GM12874 (cell line): ENCODE results near the gene CCDC157.

Source experiments
- TF ChIP-seq, protein P1 (sequence below): IDR thresholded peaks from 2 replicates; pipeline ENCODE4 v1.5.1; 2011; ENCODE audit warnings: low read depth, mild to moderate bottlenecking, control low read depth, low read length, moderate library complexity; ENCODE audit not compliant: insufficient read depth

The CCDC157 gene

DNA sequence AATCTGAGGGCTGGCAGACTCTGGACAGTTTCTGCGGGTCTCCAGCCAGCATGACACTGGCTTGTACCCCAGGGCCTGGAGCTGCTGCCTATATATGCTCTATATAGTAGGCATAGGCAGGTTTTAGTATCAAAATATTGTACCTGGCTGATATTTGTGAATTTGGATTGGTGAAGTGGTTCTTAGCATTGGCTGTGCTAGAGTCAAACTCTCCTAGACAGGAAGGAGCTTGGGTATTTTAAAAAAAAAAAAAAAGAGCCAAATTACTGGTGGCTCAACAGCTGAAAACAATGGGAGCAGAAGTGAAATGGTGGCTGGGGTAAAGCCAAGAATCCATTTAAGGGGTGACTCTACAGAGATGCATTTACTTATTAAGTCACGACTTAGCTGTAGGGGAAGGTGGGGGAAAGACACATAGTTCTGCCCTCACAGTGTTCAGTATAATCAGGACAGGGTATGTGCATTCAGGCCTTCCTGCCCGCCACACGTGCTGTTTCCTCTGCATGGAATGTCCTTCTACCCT lies 57.8 kb downstream of the CCDC157 start:
- TF ChIP-seq, protein P1, sequence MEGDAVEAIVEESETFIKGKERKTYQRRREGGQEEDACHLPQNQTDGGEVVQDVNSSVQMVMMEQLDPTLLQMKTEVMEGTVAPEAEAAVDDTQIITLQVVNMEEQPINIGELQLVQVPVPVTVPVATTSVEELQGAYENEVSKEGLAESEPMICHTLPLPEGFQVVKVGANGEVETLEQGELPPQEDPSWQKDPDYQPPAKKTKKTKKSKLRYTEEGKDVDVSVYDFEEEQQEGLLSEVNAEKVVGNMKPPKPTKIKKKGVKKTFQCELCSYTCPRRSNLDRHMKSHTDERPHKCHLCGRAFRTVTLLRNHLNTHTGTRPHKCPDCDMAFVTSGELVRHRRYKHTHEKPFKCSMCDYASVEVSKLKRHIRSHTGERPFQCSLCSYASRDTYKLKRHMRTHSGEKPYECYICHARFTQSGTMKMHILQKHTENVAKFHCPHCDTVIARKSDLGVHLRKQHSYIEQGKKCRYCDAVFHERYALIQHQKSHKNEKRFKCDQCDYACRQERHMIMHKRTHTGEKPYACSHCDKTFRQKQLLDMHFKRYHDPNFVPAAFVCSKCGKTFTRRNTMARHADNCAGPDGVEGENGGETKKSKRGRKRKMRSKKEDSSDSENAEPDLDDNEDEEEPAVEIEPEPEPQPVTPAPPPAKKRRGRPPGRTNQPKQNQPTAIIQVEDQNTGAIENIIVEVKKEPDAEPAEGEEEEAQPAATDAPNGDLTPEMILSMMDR, result no peak

DNA sequence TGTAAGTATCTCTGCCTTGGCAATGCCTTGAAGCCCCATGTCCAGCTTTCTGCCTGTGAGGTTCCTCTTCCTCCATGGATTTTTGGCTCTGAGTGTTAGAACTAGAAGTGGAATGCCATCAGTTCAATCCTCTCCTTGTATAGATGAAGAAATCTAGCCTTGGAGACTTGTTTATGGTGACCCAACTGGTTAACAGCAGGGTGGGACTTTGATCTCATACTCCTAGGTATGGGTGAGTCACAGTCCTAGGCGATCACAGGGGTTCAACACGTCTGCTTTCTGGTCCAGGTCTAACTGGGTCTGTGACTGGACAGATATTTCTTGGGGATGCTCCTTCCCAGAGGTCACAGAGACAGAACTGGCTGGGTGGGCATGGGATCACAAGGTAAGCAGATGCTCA lies 59.6 kb downstream of the CCDC157 start:
- TF ChIP-seq, protein P1, result no peak

GRCh38 chr22:30416837-30417236 lies 60.0 kb downstream of the CCDC157 start:
- TF ChIP-seq, protein P1, result no peak

DNA sequence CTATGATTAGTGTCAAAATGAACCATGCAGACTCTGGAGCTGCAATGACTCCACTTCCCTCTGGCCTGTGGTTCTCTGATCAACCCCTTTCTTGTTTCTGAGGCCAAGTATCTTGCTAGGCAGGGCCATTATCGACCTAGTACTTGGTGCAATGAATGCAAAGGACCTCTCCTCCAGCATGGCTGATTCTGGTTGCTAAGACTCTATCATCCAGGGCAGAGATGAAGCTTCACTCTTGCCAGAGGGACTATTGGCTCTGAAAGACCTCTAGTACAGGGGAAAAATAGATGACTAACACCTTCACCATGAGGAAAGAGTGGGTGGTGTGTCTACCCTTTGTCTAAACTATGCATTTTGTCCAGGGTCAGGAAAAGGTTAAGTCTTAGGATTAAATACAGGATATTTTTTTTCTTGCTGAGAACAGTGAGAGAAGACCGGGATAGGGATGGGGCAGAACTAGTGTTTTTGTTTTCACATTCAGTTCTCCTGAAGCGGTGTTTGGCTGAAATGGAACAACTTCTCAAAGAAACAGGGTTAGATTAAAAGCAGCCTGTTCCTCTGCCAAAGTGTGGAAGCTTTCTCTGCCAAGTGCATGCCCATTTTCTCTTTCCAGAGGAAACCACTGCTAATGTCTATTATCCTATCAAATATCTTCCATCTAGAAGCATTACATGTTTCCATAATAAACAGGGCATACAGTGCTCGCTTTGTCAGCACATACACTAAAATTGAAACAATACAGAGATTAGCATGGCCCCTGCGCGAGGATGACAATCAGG lies 63.7 kb downstream of the CCDC157 start:
- TF ChIP-seq, protein P1, result no peak

- TF ChIP-seq, protein P1, result no peak
Measured at GRCh38 chr22:30421695-30422480, 65.1 kb downstream of the CCDC157 start.

- TF ChIP-seq, protein P1, result no peak
Measured at GRCh38 chr22:30422481-30423300, 65.9 kb downstream of the CCDC157 start.
